HG03045 (cell line): ENCODE results near the gene LSM5.

Experiments
- ATAC-seq: cut with Tn5 transposase; IDR thresholded peaks from one replicate; pipeline ENCODE4 v1.9.1; 2021; ENCODE audit warnings: mild to moderate bottlenecking, moderate library complexity; ENCODE audit not compliant: unreplicated experiment

Gene LSM5

DNA sequence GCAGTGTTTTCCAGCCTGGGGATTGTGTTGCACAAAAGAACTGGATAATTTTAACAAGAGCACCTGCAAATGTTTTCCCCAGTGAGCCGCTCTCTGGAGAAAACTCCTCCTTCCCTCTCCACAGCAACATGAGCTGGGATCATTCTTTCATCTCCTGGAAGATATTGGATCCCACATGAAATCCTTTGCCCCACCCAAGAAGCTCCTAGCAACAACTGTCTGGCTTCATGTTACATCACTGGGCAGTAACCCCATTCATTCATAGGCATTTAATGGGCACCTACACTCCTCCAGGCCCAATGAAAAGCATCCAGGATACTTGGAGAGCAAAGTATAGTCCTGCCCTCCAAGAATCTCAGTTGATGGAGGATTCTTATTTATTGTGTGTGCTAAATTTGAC lies 27.2 kb downstream of the LSM5 start:
- no peak for ATAC-seq

DNA sequence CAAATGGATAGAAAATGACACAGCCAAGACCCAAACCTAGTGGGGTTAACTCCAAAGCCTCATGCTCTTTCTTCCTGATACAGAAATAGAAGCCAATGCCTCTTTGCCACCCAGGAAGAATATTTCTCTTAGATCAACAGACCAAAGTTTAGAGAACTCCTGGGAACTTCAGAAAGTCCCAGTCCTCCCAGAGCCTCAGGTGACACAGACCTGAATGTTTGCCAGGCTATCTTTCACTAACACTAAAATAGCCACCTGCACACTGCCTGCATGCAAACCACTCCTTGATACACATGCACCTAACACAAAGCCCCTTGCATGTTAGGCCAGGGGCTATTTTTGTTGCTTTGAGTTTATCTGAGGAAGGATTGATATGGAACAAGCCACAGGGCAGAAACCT lies 27.7 kb downstream of the LSM5 start:
- ATAC-seq = no peak

DNA sequence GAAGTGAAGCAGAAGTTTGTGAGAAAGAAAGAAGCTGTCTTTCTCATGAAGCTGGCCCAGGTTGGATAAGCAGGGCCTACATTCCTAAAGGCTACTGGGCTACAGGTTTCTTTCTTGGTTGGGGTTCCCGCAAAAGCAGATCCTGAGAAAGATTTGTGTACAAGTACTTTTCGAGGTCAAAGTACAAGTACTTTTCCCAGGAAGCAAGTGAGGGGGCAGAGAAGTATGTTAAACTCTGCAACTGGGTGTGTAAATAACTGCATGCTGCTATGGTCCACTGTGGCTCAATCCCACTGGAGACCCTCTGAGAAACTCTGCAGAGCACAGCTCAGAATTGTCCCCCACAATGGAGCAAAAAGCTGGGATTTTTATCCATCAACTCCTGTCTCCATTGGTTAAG lies 28.7 kb downstream of the LSM5 start:
- no peak for ATAC-seq

DNA sequence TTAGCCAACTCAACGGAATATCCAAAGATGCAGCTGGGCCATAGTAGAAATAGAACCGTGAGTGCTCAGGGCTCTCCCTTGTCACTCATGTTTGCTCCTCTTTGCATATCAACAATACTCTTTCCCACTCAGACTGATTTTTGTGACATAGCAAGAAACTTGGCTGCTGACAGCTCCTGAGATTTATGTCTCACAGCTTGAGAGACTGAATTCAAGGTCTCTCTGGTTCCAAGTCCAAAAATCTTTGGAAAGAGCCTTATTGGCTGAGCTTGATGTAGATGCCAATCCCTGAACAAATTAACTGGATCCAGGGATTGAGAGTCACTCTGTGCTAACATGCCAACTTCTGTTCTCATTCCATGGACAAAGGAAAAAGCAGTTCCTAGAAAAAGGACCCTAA lies 30.4 kb downstream of the LSM5 start:
- ATAC-seq = no peak

DNA sequence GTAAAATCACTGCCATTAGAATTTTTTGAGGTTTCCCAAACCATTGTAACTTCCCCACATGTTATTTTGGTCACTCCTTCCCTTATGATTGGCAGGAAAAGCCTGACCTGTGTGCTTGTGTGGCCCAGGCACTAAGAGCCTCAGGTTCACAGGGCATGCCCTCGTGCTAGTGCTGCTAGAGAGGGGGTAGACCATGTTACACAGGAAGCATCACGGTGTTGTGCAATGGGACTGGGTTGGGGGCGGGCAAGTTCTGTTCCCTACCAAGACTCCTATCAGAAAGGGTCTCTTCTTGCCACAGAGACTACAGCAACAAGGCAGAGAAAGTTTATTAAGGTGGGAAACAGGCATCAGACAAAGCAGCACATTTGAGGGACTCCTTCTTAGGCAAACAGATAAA lies 32.2 kb downstream of the LSM5 start:
- ATAC-seq = no peak

DNA sequence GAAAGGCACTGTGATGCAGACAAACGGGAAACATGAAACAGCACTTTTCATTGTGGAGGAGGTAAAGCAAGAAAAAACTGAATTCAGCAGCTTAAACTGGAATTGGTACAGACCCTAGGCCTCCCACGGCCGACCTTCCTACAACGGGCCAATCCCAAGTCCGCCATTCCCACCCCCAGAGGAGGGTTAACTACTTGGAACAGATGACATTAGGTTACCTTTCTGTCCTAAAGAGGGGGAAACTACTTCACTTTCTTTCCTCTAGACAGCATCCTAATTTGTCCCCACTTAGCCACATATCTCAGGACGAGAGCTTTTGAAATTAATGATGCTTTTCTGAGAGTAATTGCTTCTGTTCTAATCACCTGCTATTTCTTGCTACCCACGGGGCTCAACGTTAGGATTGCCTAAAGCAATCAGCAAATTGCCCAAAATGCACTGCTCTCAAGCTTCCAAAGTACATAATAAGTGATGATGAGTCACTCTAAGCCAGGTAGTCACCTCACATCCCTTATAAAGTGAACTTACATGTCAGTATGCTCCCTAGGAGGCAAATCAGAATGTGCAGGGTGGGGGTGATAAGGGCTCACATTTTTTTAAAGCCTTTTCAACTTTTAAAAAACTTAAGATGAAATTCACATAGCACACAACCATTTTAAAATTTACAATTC lies 36.7 kb downstream of the LSM5 start:
- no peak for ATAC-seq

DNA sequence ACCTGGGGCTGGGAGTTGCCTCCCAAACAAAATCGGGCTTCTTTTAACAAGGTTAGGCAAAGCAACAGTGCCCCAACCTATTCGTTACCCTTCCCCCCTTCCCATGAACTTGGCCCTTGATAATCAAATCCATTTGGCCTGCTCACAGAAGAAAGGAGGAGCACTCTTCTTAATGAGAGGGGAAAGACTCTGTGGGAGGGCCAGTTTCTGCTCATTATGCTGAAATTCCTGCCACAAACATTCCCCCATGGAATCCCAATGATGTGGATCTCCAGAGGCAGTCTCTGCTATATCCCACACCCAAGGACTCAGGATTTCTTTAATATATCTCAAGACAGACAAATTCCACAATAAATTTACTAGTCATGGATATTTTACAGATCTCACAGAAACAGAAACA lies 43.0 kb downstream of the LSM5 start:
- ATAC-seq = no peak

DNA sequence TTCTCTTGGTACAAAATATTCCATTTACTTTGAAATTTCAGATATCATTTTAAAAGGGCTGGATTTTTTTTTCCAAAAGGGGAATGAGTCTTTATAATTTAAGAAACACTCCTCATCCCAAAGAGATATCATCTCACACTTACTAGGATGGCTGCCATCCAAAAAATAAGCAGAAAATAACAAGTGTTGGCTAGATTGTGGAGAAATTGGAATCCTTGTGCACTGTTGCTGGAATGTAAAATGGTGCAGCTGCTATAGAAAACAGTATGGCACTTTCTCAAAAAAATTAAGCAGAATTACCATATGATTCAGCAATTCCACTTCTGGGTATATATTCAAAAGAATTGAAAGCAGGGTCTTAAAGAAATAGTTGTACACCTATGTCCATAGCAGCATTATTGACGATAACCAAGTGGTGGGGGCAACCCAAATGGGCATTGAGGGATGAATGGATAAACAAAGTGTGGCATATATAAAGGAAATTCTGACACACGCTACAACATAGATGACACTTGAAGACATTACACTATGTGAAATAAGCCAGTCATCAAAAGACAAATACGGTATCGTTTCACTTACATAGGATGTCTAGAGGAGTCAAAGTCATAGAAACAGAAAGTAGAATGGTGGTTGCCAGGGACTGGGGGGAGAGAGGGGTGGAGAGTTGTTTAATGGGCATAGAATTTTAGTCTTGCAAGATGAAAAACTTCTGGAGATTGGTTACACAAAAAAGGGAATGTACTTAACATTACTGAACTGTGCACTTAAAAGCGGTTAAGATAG lies 53.8 kb downstream of the LSM5 start:
- no peak for ATAC-seq
